NB4 (cell line): ENCODE results near the gene ENOX2.

ENCODE experiments used
- POLR2A ChIP-seq: IDR thresholded peaks from 2 replicates; pipeline ENCODE4 v1.6.1; 2011; ENCODE audit warnings: mild to moderate bottlenecking; ENCODE audit not compliant: insufficient read length; ENCODE audit errors: extremely low read depth
- TF ChIP-seq, protein P1 (sequence below): IDR thresholded peaks from one replicate; pipeline ENCODE4 v1.5.1; 2012; ENCODE audit warnings: low read depth, low read length

DNA sequence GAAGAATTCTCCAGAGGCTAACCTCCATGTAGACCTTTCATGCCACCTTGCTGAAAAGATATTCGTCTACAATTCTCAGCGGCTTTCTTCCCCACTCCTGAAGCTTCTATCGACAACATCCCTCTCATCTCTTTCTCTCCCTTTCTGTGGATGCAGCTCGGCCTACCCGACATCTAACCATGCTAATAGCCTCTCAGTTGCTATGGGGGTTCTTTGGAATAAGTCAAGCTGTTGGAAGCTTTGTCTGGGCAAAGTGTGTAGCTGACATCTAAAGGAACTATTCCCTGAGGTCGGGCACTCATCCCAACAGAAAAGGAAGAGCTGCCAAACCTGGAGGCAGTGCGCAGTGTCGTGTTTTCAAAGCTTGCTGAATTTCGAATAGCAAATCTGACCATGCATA lies 309.1 kb downstream of the ENOX2 start:
- TF ChIP-seq, protein P1, sequence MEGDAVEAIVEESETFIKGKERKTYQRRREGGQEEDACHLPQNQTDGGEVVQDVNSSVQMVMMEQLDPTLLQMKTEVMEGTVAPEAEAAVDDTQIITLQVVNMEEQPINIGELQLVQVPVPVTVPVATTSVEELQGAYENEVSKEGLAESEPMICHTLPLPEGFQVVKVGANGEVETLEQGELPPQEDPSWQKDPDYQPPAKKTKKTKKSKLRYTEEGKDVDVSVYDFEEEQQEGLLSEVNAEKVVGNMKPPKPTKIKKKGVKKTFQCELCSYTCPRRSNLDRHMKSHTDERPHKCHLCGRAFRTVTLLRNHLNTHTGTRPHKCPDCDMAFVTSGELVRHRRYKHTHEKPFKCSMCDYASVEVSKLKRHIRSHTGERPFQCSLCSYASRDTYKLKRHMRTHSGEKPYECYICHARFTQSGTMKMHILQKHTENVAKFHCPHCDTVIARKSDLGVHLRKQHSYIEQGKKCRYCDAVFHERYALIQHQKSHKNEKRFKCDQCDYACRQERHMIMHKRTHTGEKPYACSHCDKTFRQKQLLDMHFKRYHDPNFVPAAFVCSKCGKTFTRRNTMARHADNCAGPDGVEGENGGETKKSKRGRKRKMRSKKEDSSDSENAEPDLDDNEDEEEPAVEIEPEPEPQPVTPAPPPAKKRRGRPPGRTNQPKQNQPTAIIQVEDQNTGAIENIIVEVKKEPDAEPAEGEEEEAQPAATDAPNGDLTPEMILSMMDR: no peak
- no peak for TF ChIP-seq POLR2A
